ENCODE data around the gene PSKH1. TPM values are rescaled to one million over a fixed set of nuclear protein-coding genes. Genes with fewer than 3 reads are reported as not detected.
A peak's percentile ranks its signal among the peaks of the same experiment; 100 is the strongest.

PSKH1 gene
- total RNA-seq, 1 experiment from 2014 or later, result 21.7 TPM

GRCh38 chr16:67885976-67886375 is 7.1 kb upstream of the PSKH1 start:
- CTCF ChIA-PET, result interaction anchor here (0.9 to 6.4 kb wide), 6 partner anchors 16 to 178 kb away, joined by 3 to 67 read pairs (median 4); no protein-coding TSS in a partner anchor
- no peak for DNase-seq (ENCODE audit: unreplicated experiment)
- no TSS peak for BruUV-seq (replicated peaks)
- POLR2A ChIA-PET, result interaction anchor here (0.7 to 3.3 kb wide), 6 partner anchors 11 to 50 kb away, joined by 3 to 18 read pairs (median 6); partner anchors contain the start of genes EDC4 and PSMB10
- Mint-ChIP-seq H3K9me3 (ENCODE audit: unreplicated experiment) (no peaks in the 10 kb centered on the region), H3K4me1 (ENCODE audit: insufficient read depth, unreplicated experiment) (peaks cover 17% of the 10 kb centered on the region), H3K27ac (ENCODE audit: low read depth, unreplicated experiment) (no peak overlapping the region), H3K27me3 (ENCODE audit: insufficient read depth, unreplicated experiment) (no peaks in the 10 kb centered on the region), H3K4me3 (ENCODE audit: unreplicated experiment) (no peak overlapping the region), H3K36me3 (ENCODE audit: insufficient read depth, unreplicated experiment) (peaks cover 25% of the 10 kb centered on the region)
- intact Hi-C loops (cut with micrococcal nuclease), result no loop called here
- TF ChIP-seq CTCF (IDR thresholded peaks at IDR 0.05; ENCODE audit: unreplicated experiment), result no peak

GRCh38 chr16:67886387-67886786 is 6.7 kb upstream of the PSKH1 start:
- intact Hi-C loops (cut with micrococcal nuclease), result no loop called here
- CTCF ChIA-PET, result interaction anchor here (0.8 to 6.4 kb wide), 6 partner anchors 16 to 176 kb away, joined by 3 to 67 read pairs (median 4); no protein-coding TSS in a partner anchor

GRCh38 chr16:67888331-67888730 is 4.7 kb upstream of the PSKH1 start:
- no peak for TF ChIP-seq CTCF (IDR thresholded peaks at IDR 0.05; ENCODE audit: unreplicated experiment)
- intact Hi-C loops (cut with micrococcal nuclease), result no loop called here
- Mint-ChIP-seq H3K36me3 (ENCODE audit: insufficient read depth, unreplicated experiment) (peaks cover 12% of the 10 kb centered on the region), H3K4me1 (ENCODE audit: insufficient read depth, unreplicated experiment) (peaks cover 20% of the 10 kb centered on the region), H3K4me3 (ENCODE audit: unreplicated experiment) (no peak overlapping the region), H3K27me3 (ENCODE audit: insufficient read depth, unreplicated experiment) (no peaks in the 10 kb centered on the region), H3K9me3 (ENCODE audit: unreplicated experiment) (no peaks in the 10 kb centered on the region), H3K27ac (ENCODE audit: low read depth, unreplicated experiment) (no peak overlapping the region)
- POLR2A ChIA-PET, result no interaction called here
- CTCF ChIA-PET, result interaction anchor here (0.9 kb wide), 1 partner anchor 9 kb away, joined by 3 read pairs; no protein-coding TSS in a partner anchor
- no TSS peak for BruUV-seq (replicated peaks)
- DNase-seq (ENCODE audit: unreplicated experiment), result no peak

More at GRCh38 chr16:67886387-67886786, 6.7 kb upstream of the PSKH1 start:
- DNase-seq (ENCODE audit: unreplicated experiment), result no peak
- POLR2A ChIA-PET, result interaction anchor here (0.7 to 3.3 kb wide), 5 partner anchors 13 to 50 kb away, joined by 3 to 18 read pairs (median 9); partner anchors contain the start of genes EDC4 and PSMB10
- no peaks in the 10 kb centered on the region for H3K9me3 Mint-ChIP-seq (ENCODE audit: unreplicated experiment)
- no peak overlapping the region for H3K4me3 Mint-ChIP-seq (ENCODE audit: unreplicated experiment)
- no peak overlapping the region for H3K27ac Mint-ChIP-seq (ENCODE audit: low read depth, unreplicated experiment)
- peaks cover 17% of the 10 kb centered on the region for H3K4me1 Mint-ChIP-seq (ENCODE audit: insufficient read depth, unreplicated experiment)
- H3K36me3 Mint-ChIP-seq (ENCODE audit: insufficient read depth, unreplicated experiment), result peaks cover 23% of the 10 kb centered on the region
- TF ChIP-seq CTCF (IDR thresholded peaks at IDR 0.05; ENCODE audit: unreplicated experiment), result no peak
- no TSS peak for BruUV-seq (replicated peaks)
- no peaks in the 10 kb centered on the region for H3K27me3 Mint-ChIP-seq (ENCODE audit: insufficient read depth, unreplicated experiment)

GRCh38 chr16:67892375-67892774 is 679 bp upstream of the PSKH1 start:
- ChIA-PET CTCF (interaction anchor here (1.1 to 2.2 kb wide), 5 partner anchors 8 to 371 kb away, joined by 4 to 11 read pairs (median 6); partner anchors contain the start of gene NRN1L), POLR2A (interaction anchor here (0.7 to 3.4 kb wide), 16 partner anchors 8 to 585 kb away, joined by 3 to 34 read pairs (median 3); partner anchors contain the start of genes NRN1L and NUTF2)
- peak overlapping the region; percentile 92 for H3K27ac Mint-ChIP-seq (ENCODE audit: low read depth, unreplicated experiment)
- TSS peak; percentile 45 for BruUV-seq (replicated peaks)
- peaks cover 15% of the 10 kb centered on the region for H3K36me3 Mint-ChIP-seq (ENCODE audit: insufficient read depth, unreplicated experiment)
- no peaks in the 10 kb centered on the region for H3K9me3 Mint-ChIP-seq (ENCODE audit: unreplicated experiment)
- H3K4me1 Mint-ChIP-seq (ENCODE audit: insufficient read depth, unreplicated experiment), result peaks cover 13% of the 10 kb centered on the region
- intact Hi-C loops (cut with micrococcal nuclease), result no loop called here
- H3K4me3 Mint-ChIP-seq (ENCODE audit: unreplicated experiment), result peak overlapping the region; percentile 92
- H3K27me3 Mint-ChIP-seq (ENCODE audit: insufficient read depth, unreplicated experiment), result no peaks in the 10 kb centered on the region
- TF ChIP-seq CTCF (IDR thresholded peaks at IDR 0.05; ENCODE audit: unreplicated experiment), result no peak
- no peak for DNase-seq (ENCODE audit: unreplicated experiment)
